ENCODE data around the gene PM20D2.

- no peak for TF ChIP-seq POLR2AphosphoS5 (IDR thresholded peaks at IDR 0.05; ENCODE audit: low read depth)
- TF ChIP-seq, protein P1, sequence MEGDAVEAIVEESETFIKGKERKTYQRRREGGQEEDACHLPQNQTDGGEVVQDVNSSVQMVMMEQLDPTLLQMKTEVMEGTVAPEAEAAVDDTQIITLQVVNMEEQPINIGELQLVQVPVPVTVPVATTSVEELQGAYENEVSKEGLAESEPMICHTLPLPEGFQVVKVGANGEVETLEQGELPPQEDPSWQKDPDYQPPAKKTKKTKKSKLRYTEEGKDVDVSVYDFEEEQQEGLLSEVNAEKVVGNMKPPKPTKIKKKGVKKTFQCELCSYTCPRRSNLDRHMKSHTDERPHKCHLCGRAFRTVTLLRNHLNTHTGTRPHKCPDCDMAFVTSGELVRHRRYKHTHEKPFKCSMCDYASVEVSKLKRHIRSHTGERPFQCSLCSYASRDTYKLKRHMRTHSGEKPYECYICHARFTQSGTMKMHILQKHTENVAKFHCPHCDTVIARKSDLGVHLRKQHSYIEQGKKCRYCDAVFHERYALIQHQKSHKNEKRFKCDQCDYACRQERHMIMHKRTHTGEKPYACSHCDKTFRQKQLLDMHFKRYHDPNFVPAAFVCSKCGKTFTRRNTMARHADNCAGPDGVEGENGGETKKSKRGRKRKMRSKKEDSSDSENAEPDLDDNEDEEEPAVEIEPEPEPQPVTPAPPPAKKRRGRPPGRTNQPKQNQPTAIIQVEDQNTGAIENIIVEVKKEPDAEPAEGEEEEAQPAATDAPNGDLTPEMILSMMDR (IDR thresholded peaks at IDR 0.05; ENCODE audit: insufficient read depth, low read length), result no peak
- no peak for TF ChIP-seq REST (IDR thresholded peaks at IDR 0.05; ENCODE audit: insufficient replicate concordance, low read depth)
- no peak for TF ChIP-seq GABPA (IDR thresholded peaks at IDR 0.05; ENCODE audit: low read depth)
These were observed 45.7 kb upstream of the PM20D2 start for GRCh38 chr6:89100114-89100513.
